Pulmonary artery endothelial cell (primary cell): ENCODE measurements around the gene MEIOB. TPM values are rescaled to one million over a fixed set of nuclear protein-coding genes. Genes with fewer than 3 reads are reported as not detected.

Experiments used
- DNase-seq: peaks from one replicate; pipeline ENCODE4 v3.0.0-alpha.2; 2011; ENCODE audit warnings: low read depth, low spot score
- total RNA-seq: library from RNA; depleted of rRNA; stranded (reverse); fragments of >200 nt; gene quantifications from 2 replicates; pipeline ENCODE4 v1.2.3, GENCODE V29; 2014

The MEIOB gene
- total RNA-seq, 1 donor from 2014 or later: 0.40 TPM

GRCh38 chr16:1788095-1788707, 83.8 kb downstream of the MEIOB start:
- no peak for DNase-seq

GRCh38 chr16:1787322-1788094, 84.5 kb downstream of the MEIOB start:
- DNase-seq: no peak

DNA sequence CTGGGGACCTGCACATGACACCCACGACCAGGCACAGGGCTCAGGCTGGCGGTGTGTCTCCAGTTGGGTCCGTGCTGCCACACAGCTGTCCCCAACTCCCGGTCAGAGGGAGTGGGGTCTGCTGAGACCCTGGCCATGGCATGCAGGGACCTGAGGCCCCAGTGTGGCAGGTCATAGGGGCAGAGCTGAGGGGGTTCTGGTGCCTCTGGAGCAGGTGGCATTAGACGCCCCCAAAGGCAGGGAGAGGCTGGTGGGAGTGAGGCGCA, 85.0 kb downstream of the MEIOB start:
- DNase-seq: no peak

DNA sequence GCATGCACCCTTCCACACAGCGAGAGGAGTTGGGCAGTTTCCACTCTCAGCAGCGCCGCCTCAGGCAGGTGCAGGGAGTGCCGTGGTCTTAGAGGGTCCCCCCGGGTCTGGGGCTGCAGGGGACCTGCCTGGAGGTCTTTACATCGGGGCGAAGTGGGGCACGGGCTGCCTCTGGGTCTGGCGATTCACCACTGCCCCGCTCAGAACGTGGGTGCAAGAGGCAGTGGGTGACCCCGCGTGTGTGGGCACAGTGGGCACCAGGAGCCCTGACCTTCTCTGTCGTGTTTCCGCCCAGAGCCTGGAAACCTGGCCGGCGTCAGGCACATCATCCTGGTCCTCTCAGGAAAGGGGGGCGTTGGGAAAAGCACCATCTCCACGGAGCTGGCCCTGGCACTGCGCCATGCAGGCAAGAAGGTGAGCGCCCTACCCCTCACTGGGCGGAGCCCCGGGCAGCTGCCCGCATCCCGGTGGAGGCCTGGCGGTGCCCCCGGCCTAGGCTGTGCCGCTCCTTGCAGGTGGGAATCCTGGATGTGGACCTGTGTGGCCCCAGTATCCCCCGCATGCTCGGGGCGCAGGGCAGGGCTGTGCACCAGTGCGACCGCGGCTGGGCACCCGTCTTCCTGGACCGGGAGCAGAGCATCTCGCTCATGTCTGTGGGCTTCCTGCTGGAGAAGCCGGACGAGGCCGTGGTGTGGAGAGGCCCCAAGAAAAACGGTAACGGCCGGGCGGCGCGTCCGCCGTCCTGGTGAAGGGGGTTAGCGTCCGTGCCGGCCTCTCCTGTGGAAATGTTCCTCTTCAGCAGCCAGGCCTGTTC, 85.5 kb downstream of the MEIOB start:
- no peak for DNase-seq

DNA sequence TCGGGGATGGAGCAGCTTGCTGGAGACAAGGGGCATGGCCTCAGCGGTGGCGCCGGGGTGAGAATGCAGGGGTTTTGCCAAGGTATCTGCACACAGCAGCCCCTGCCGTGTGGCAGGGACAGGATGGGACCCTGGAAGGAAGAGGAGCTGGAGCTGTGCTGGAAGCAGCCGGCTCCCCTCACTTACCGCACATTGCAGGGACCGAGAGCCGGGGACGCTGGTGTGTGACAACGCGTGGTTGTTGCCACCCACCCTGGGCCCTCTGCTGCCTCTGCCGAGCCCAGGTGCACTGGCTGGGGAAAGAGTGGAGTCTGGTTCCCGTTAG, 86.2 kb downstream of the MEIOB start:
- DNase-seq: no peak

DNA sequence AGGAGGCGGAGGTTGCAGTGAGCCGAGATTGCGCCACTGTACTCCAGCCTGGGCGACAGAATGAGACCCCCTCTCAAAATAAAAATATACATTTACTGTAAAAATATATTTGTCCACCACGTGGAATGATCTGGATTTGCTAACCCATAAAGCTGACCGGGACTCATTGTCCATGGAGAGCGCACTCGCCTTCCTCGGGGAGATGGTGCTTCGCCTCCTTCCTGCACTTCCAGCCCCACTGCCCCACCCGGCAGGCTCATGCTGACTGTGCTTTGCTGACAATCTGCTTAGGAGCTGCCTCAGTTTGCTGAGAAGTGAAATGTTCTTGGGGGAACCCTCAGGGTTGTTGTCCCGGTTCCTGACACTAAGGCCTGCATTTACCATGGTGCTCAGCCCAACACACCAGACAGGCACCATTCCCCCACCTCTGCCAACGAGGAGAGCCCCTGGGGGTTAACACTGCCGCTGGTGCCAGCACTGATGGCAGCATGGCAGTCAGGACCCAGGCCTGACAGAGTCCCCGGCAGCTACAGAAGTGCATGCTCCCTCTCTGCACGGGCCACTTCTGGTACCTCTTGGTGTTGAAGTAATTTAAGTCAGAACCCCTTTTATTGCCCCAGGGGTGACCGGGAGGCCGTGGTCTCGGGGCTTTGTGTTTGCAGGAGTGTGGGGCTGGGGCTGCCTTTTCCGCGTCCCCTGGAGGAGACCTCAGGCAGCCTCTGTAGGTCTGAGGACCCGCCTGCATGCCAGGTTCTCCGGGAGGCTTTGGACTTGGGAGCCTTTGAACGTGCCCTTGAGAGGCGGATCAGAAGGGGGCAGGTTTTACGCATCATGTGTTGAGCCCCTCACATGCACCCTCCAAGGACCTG, 86.8 kb downstream of the MEIOB start:
- no peak for DNase-seq

Other genes with a start within 250 kb of the MEIOB start
- gene JPT2, start 193.9 kb downstream of the MEIOB start, total RNA-seq: 45.9 and 81.5 TPM in 2 replicates
- 27.4 and 31.2 TPM in 2 replicates for gene MAPK8IP3, start 166.0 kb downstream of the MEIOB start, total RNA-seq
- gene NME3, start 100.6 kb downstream of the MEIOB start, total RNA-seq: 53.0 and 58.7 TPM in 2 replicates
- gene EME2, start 99.4 kb downstream of the MEIOB start, total RNA-seq: 5.9 and 7.1 TPM in 2 replicates
- gene MRPS34, start 99.0 kb downstream of the MEIOB start, total RNA-seq: 91.0 and 100 TPM in 2 replicates
- 39.4 and 44.8 TPM in 2 replicates for gene SPSB3, start 89.6 kb downstream of the MEIOB start, total RNA-seq
- gene NUBP2, start 89.2 kb downstream of the MEIOB start, total RNA-seq: 74.5 and 77.8 TPM in 2 replicates
- not detected in 2 replicates for gene IGFALS, start 78.5 kb downstream of the MEIOB start, total RNA-seq
- gene HAGH, start 45.3 kb downstream of the MEIOB start, total RNA-seq: 76.2 and 78.9 TPM in 2 replicates
- gene FAHD1, start 45.0 kb downstream of the MEIOB start, total RNA-seq: 91.9 and 93.0 TPM in 2 replicates
- not detected in 2 replicates for gene HS3ST6, start 46.3 kb upstream of the MEIOB start, total RNA-seq
- gene MSRB1, start 71.0 kb upstream of the MEIOB start, total RNA-seq: 10.9 and 11.1 TPM in 2 replicates
- gene RPL3L, start 82.5 kb upstream of the MEIOB start, total RNA-seq: not detected in 2 replicates
- gene NDUFB10, start 87.4 kb upstream of the MEIOB start, total RNA-seq: 169 and 200 TPM in 2 replicates
- gene RPS2, start 92.7 kb upstream of the MEIOB start, total RNA-seq: 2,313 and 4,514 TPM in 2 replicates
- gene RNF151, start 94.7 kb upstream of the MEIOB start, total RNA-seq: not detected in 2 replicates
- 59.4 and 61.9 TPM in 2 replicates for gene TBL3, start 99.9 kb upstream of the MEIOB start, total RNA-seq
- gene NOXO1, start 109.3 kb upstream of the MEIOB start, total RNA-seq: 0.07 and 0.13 TPM in 2 replicates
- gene GFER, start 112.0 kb upstream of the MEIOB start, total RNA-seq: 13.5 and 21.1 TPM in 2 replicates
- 1.8 and 5.6 TPM in 2 replicates for gene SYNGR3, start 117.8 kb upstream of the MEIOB start, total RNA-seq
- 22.8 and 23.4 TPM in 2 replicates for gene ZNF598, start 137.7 kb upstream of the MEIOB start, total RNA-seq
- 0.33 and 0.46 TPM in 2 replicates for gene NPW, start 147.6 kb upstream of the MEIOB start, total RNA-seq
- gene NHERF2, start 154.7 kb upstream of the MEIOB start, total RNA-seq: 53.2 and 76.2 TPM in 2 replicates
- 48.6 and 48.9 TPM in 2 replicates for gene NTHL1, start 175.7 kb upstream of the MEIOB start, total RNA-seq
- gene TSC2, start 175.8 kb upstream of the MEIOB start, total RNA-seq: 35.1 and 47.5 TPM in 2 replicates